Muscle of leg (tissue), 11 donors: ENCODE results near the gene SALL4. TPM values are rescaled to one million over a fixed set of nuclear protein-coding genes. Genes with fewer than 3 reads are reported as not detected.
"Not testable (repeated sequence)": the region's sequence is repeated elsewhere in the genome, so short reads cannot be mapped to it uniquely, and the experiment has no call there.

Experiments
- DNase-seq: peaks from one replicate; pipeline ENCODE4 v3.0.0; 2013
- H3K27ac ChIP-seq: one replicate; pipeline ENCODE4 v1.5.1; 2013; ENCODE audit warnings: mild to moderate bottlenecking, low read length, control low read depth
- H3K27me3 ChIP-seq: one replicate; pipeline ENCODE4 v1.6.1; 2013; ENCODE audit warnings: low read length; ENCODE audit not compliant: control insufficient read depth, insufficient read depth
- H3K36me3 ChIP-seq: one replicate; pipeline ENCODE4 v1.6.1; 2013; ENCODE audit warnings: low read length; ENCODE audit not compliant: control insufficient read depth, insufficient read depth
- H3K4me1 ChIP-seq: one replicate; pipeline ENCODE4 v1.6.1; 2013; ENCODE audit warnings: low read length; ENCODE audit not compliant: control insufficient read depth, insufficient read depth
- H3K4me3 ChIP-seq: one replicate; pipeline ENCODE4 v1.5.1; 2013; ENCODE audit warnings: low read length, control low read depth
- H3K9me3 ChIP-seq: replicated peaks from 2 replicates; pipeline ENCODE4 v1.6.1; 2013; ENCODE audit warnings: low read depth, low read length; ENCODE audit not compliant: control insufficient read depth
- WGBS: methylation state at CpG from one replicate; pipeline ENCODE4 v1.1.5; 2013; ENCODE audit warnings: missing lambda C conversion rate; ENCODE audit not compliant: insufficient coverage; 5-methylcytosine and 5-hydroxymethylcytosine counted together
- polyA plus RNA-seq, 8 donors: library from polyadenylated mRNA; unstranded; fragments of 120-200 nt; gene quantifications; one replicate each; pipeline versions ENCODE4 v1.2.1 to v1.2.3, GENCODE V29; 2013; ENCODE audit warnings: inconsistent platforms in 1 of 8, low replicate concordance in 1 of 8; ENCODE audit not compliant: insufficient read length in 8 of 8, insufficient read depth in 1 of 8
- total RNA-seq: library from RNA; stranded (reverse); fragments of 120-200 nt; gene quantifications from one replicate; pipeline ENCODE4 v1.2.4, GENCODE V29; 2013

SALL4 gene
- total and polyA plus RNA-seq, 9 donors: 0.15 to 1.4 (median 0.18) TPM

DNA sequence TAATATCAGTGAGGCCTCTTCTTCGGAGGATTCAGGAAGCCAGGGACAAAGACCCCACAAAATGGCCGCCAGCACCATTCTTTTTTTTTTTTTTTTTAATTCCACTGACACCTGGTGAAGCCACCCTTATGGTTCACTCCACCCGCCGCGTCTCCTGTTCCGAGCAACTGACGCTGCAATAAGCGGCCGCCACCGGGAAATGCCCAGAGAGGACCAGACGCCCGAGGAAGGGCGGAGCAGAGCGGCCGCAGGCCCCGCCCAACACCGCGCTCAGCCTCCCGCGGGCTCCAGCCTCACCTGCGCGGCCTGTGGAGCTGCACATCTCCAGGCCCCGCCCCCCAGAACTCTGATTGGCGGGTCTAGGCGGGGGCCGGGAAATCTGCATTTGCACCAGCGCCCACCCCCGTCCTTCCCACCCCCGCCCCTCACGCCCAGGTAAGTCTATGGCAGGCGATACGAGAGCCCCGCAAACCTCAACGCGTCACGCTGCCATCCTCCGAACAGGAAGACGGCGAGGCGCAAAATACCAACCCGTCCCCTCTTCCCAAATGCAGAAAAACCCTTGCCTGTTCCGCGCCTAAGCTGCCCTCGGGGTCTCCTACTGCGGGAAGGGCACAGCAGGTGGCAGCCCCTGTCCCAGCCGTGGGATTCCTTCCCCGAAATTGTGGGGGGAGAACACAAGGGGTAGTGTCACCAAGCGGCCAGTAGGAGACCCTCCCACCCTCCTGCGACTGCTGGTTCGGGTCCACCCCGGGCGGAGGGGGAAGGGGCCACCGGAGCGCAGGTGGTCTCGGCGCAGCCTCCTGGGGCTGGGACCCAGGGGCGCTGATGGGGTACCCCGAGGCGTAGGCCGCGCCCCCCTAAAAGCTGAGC is 35.1 kb downstream of the SALL4 start:
- Histone ChIP-seq H3K27ac (peak overlapping the region; percentile 51), H3K4me3 (peak overlapping the region; percentile 82), H3K36me3 (no peaks in the 10 kb centered on the region), H3K4me1 (peaks cover 5% of the 10 kb centered on the region), H3K9me3 (no peaks in the 10 kb centered on the region), H3K27me3 (peaks cover 8% of the 10 kb centered on the region)
- peak; percentile 55 for DNase-seq
- under 1% methylated on average over 42 of the region's 61 CpGs for WGBS

DNA sequence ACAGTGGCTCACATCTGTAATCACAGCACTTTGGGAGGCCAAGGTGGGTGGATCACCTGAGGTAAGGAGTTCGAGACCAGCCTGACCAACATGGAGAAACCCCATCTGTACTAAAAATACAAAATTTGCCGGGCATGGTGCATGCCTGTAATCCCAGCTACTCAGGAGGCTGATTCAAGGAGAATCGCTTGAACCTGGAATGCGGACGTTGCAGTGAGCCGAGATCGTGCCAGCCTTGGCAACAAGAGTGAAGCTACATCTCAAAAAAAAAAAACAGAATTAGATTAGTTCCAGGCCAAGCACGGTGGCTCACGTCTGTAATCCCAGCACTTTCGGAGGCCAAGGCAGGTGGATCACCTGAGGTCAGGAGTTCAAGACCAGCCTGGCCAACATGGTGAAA is 36.9 kb downstream of the SALL4 start:
- H3K4me1 ChIP-seq, H3K4me3 ChIP-seq, H3K27ac ChIP-seq, H3K36me3 ChIP-seq, H3K27me3 ChIP-seq, H3K9me3 ChIP-seq, DNase-seq: not testable (repeated sequence)
- 78% methylated on average over 10 of the region's 10 CpGs for WGBS

- Histone ChIP-seq H3K9me3 (peaks cover 5% of the 10 kb centered on the region), H3K4me3 (no peak overlapping the region), H3K27me3 (peaks cover 7% of the 10 kb centered on the region), H3K4me1 (peaks cover 5% of the 10 kb centered on the region), H3K27ac (no peak overlapping the region), H3K36me3 (no peaks in the 10 kb centered on the region)
- 88% methylated on average over 4 of the region's 6 CpGs for WGBS
- DNase-seq: no peak
Observed at GRCh38 chr20:51763965-51764602, 38.2 kb downstream of the SALL4 start.

- DNase-seq: no peak
- no peak overlapping the region for H3K27ac ChIP-seq
- H3K36me3 ChIP-seq: no peaks in the 10 kb centered on the region
- no peak overlapping the region for H3K4me3 ChIP-seq
- no peaks in the 10 kb centered on the region for H3K27me3 ChIP-seq
- H3K9me3 ChIP-seq: peaks cover 5% of the 10 kb centered on the region
- WGBS: 77% methylated on average over 10 of the region's 14 CpGs
- H3K4me1 ChIP-seq: no peaks in the 10 kb centered on the region
Observed at GRCh38 chr20:51760905-51761546, 41.3 kb downstream of the SALL4 start.

DNA sequence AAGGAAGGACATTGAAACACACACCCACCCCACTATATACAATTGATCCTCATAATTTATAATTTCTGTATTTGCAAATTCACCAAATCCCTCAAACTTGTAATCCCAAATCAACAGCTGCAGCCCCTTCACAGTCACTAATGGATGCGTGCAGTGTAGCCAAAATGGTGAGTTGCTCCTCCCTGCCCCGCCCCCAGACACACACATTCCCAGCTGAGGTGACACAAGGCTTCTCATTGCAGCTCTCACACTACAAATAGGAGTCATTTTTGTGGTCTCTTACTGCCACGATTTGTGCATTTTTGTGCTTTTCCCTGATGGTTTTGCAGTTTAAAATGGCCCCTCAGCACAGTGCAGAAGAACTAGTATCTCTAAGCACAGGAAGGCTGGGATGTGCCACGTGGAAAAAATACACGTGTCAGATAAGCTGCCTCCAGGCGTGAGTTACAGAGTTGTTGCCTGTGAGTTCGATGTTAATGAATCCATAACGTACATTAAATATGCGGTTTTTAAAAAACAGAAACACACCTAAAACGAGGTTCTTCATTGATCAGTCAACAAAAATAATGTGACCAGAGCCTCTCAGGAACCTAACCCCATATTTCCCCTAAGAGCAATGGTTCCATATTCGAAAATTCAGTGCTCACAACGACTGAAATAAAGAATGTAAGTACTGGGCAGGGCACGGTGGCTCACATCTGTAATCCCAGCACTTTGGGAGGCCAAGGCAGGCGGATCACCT is 42.4 kb downstream of the SALL4 start:
- H3K4me3 ChIP-seq: no peak overlapping the region
- WGBS: 82% methylated on average over 10 of the region's 14 CpGs
- H3K27ac ChIP-seq: no peak overlapping the region
- H3K4me1 ChIP-seq: no peaks in the 10 kb centered on the region
- H3K9me3 ChIP-seq: peaks cover 5% of the 10 kb centered on the region
- no peak for DNase-seq
- no peaks in the 10 kb centered on the region for H3K27me3 ChIP-seq
- no peaks in the 10 kb centered on the region for H3K36me3 ChIP-seq

- 89% methylated on average over 11 of the region's 12 CpGs for WGBS
- Histone ChIP-seq H3K4me3 (no peak overlapping the region), H3K27ac (no peak overlapping the region), H3K36me3 (no peaks in the 10 kb centered on the region), H3K4me1 (no peaks in the 10 kb centered on the region), H3K27me3 (no peaks in the 10 kb centered on the region), H3K9me3 (peaks cover 5% of the 10 kb centered on the region)
- DNase-seq: no peak
Observed at GRCh38 chr20:51758978-51759544, 43.3 kb downstream of the SALL4 start.

DNA sequence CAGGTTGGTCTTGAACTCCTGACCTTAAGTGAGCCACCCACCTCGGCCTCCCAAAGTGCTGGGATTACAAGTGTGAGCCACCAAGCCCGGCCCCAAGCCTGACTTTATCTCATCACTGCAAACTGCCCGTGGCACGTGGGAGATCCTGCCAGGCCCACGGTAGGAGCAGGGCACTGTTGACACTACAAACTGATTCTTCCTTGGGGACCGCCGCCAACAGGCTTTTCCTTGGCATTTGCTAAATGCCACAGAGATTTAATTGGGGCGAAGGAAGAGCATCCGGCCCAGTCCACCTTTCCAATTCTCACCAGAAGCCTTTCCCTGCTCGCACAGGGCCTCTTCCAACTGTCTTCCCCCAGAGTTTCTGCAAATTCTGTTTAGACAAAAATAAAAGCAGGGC is 45.1 kb downstream of the SALL4 start:
- H3K4me3 ChIP-seq: no peak overlapping the region
- no peak overlapping the region for H3K27ac ChIP-seq
- 85% methylated on average over 9 of the region's 10 CpGs for WGBS
- peaks cover 5% of the 10 kb centered on the region for H3K9me3 ChIP-seq
- H3K27me3 ChIP-seq: no peaks in the 10 kb centered on the region
- no peaks in the 10 kb centered on the region for H3K4me1 ChIP-seq
- H3K36me3 ChIP-seq: no peaks in the 10 kb centered on the region
- DNase-seq: no peak

- H3K9me3 ChIP-seq: peaks cover 1% of the 10 kb centered on the region
- DNase-seq: no peak
- no peak overlapping the region for H3K27ac ChIP-seq
- H3K27me3 ChIP-seq: no peaks in the 10 kb centered on the region
- H3K36me3 ChIP-seq: no peaks in the 10 kb centered on the region
- no CpG with 5 or more reads among the region's 3 CpGs for whole genome bisulfite sequencing
- no peaks in the 10 kb centered on the region for H3K4me1 ChIP-seq
- no peak overlapping the region for H3K4me3 ChIP-seq
Observed at GRCh38 chr20:51756653-51757052, 45.7 kb downstream of the SALL4 start.

- not testable (repeated sequence) for H3K9me3 ChIP-seq, H3K27me3 ChIP-seq, H3K36me3 ChIP-seq, DNase-seq, H3K27ac ChIP-seq, H3K4me3 ChIP-seq
- WGBS: 93% methylated on average over 3 of the region's 8 CpGs
- H3K4me1 ChIP-seq: peaks cover 12% of the 10 kb centered on the region
Observed at GRCh38 chr20:51753220-51753619, 49.1 kb downstream of the SALL4 start.
